HepG2 (cell line): ENCODE results near the gene UBXN1. TPM values are rescaled to one million over a fixed set of nuclear protein-coding genes. Genes with fewer than 3 reads are reported as not detected.
A peak's percentile ranks its signal among the peaks of the same experiment; 100 is the strongest.

ENCODE experiments used
- CCDC6 ChIP-seq: sonication (generic); formaldehyde crosslinking; IDR thresholded peaks from 2 replicates; pipeline ENCODE4 v1.8.1; 2022; ENCODE audit warnings: mild to moderate bottlenecking, missing genetic modification reagents, moderate library complexity
- EZH2 ChIP-seq: conservative IDR thresholded peaks from 2 replicates; pipeline ENCODE4 v1.6.1; 2012; ENCODE audit warnings: mild to moderate bottlenecking, low read depth, low read length, moderate library complexity
- FOXA1 ChIP-seq, 2 experiments: fragments of 450-650 bp in 1 of 2; sonication (generic) in 1 of 2; formaldehyde crosslinking in 1 of 2; IDR thresholded peaks; 2 replicates each; pipeline versions ENCODE4 v1.4.0 to v1.6.1; 2016 to 2020; ENCODE audit warnings: missing genetic modification reagents in 1 of 2
- IKZF4 ChIP-seq: sonication (generic); formaldehyde crosslinking; IDR thresholded peaks from 2 replicates; pipeline ENCODE4 v1.5.1; 2020; ENCODE audit warnings: borderline replicate concordance, mild to moderate bottlenecking, low read depth, missing genetic modification reagents; ENCODE audit errors: not compliant biosample characterization
- KDM5B ChIP-seq: sonication (generic); formaldehyde crosslinking; IDR thresholded peaks from 2 replicates; pipeline ENCODE4 v1.4.0; 2020; ENCODE audit warnings: missing genetic modification reagents, mild to moderate bottlenecking, borderline replicate concordance
- KLF9 ChIP-seq: IDR thresholded peaks from 2 replicates; pipeline ENCODE4 v1.6.1; 2016; ENCODE audit warnings: low read depth
- NFE2L1 ChIP-seq: sonication (generic); formaldehyde crosslinking; IDR thresholded peaks from 2 replicates; pipeline ENCODE4 v1.4.0; 2020; ENCODE audit warnings: missing genetic modification reagents, mild to moderate bottlenecking, borderline replicate concordance
- NFIC ChIP-seq: IDR thresholded peaks from 2 replicates; pipeline ENCODE4 v1.6.1; 2012; ENCODE audit warnings: mild to moderate bottlenecking, low read length, inconsistent platforms
- SNAPC2 ChIP-seq: sonication (generic); formaldehyde crosslinking; IDR thresholded peaks from 2 replicates; pipeline ENCODE4 v1.8.1; 2022; ENCODE audit warnings: mild to moderate bottlenecking, missing genetic modification reagents
- THAP8 ChIP-seq: sonication (generic); formaldehyde crosslinking; IDR thresholded peaks from 2 replicates; pipeline ENCODE4 v1.5.1; 2020; ENCODE audit warnings: missing genetic modification reagents, mild to moderate bottlenecking, borderline replicate concordance
- ZBTB37 ChIP-seq: sonication (generic); formaldehyde crosslinking; IDR thresholded peaks from 2 replicates; pipeline ENCODE4 v1.4.0; 2020; ENCODE audit warnings: mild to moderate bottlenecking, missing genetic modification reagents
- ZFAT ChIP-seq: sonication (generic); formaldehyde crosslinking; conservative IDR thresholded peaks from 2 replicates; pipeline ENCODE4 v1.8.1; 2023; ENCODE audit warnings: missing genetic modification reagents, inconsistent platforms
- ZFP1 ChIP-seq: IDR thresholded peaks from 2 replicates; pipeline ENCODE4 v1.6.1; 2016
- ZFX ChIP-seq: sonication (generic); formaldehyde crosslinking; IDR thresholded peaks from 2 replicates; pipeline ENCODE4 v1.4.0; 2020; ENCODE audit warnings: mild to moderate bottlenecking, low read depth, missing genetic modification reagents, moderate library complexity
- ZNF274 ChIP-seq: sonication (generic); formaldehyde crosslinking; IDR thresholded peaks from 2 replicates; pipeline ENCODE4 v1.5.1; 2020; ENCODE audit warnings: mild to moderate bottlenecking, missing genetic modification reagents
- ZNF3 ChIP-seq: IDR thresholded peaks from 2 replicates; pipeline ENCODE4 v1.7.0; 2017; ENCODE audit warnings: inconsistent platforms
- ZNF326 ChIP-seq: sonication (generic); formaldehyde crosslinking; IDR thresholded peaks from 2 replicates; pipeline ENCODE4 v1.4.0; 2020; ENCODE audit warnings: missing genetic modification reagents, borderline replicate concordance
- ZNF333 ChIP-seq: sonication (generic); formaldehyde crosslinking; IDR thresholded peaks from 2 replicates; pipeline ENCODE4 v1.4.0; 2020; ENCODE audit warnings: mild to moderate bottlenecking, missing genetic modification reagents, borderline replicate concordance
- ZNF350 ChIP-seq: sonication (generic); formaldehyde crosslinking; IDR thresholded peaks from 2 replicates; pipeline ENCODE4 v1.4.0; 2020; ENCODE audit warnings: mild to moderate bottlenecking, low read depth, missing genetic modification reagents, borderline replicate concordance
- ZNF451 ChIP-seq: sonication (generic); formaldehyde crosslinking; IDR thresholded peaks from 2 replicates; pipeline ENCODE4 v1.5.0; 2020; ENCODE audit warnings: mild to moderate bottlenecking, missing genetic modification reagents
- ZNF7 ChIP-seq: IDR thresholded peaks from 2 replicates; pipeline ENCODE4 v1.6.1; 2016; ENCODE audit warnings: missing biosample characterization, missing genetic modification reagents
- ZNF746 ChIP-seq: sonication (generic); formaldehyde crosslinking; IDR thresholded peaks from 2 replicates; pipeline ENCODE4 v1.8.0; 2022; ENCODE audit warnings: mild to moderate bottlenecking, missing genetic modification reagents
- ZNF816 ChIP-seq: sonication (generic); formaldehyde crosslinking; IDR thresholded peaks from 2 replicates; pipeline ENCODE4 v1.8.0; 2022; ENCODE audit warnings: missing genetic modification reagents, mild to moderate bottlenecking, borderline replicate concordance
- ZSCAN20 ChIP-seq: sonication (generic); formaldehyde crosslinking; IDR thresholded peaks from 2 replicates; pipeline ENCODE4 v1.4.0; 2020; ENCODE audit warnings: missing genetic modification reagents, mild to moderate bottlenecking, borderline replicate concordance
- polyA plus RNA-seq, 8 experiments: library from polyadenylated mRNA; depleted of rRNA in 3 of 8; stranded (reverse) in 7 of 8; unstranded in 1 of 8; fragments of >200 nt; fragmentation: Illumina TruSeq in 4 of 8; extraction: Trizol in 4 of 8; gene quantifications; 2 replicates each; pipeline versions ENCODE4 v1.2.1 to v1.2.3, GENCODE V29; 2011 to 2016; ENCODE audit warnings: low read depth in 4 of 8, missing spikeins in 1 of 8, mixed read lengths in 1 of 8; ENCODE audit not compliant: insufficient read depth in 1 of 8
- total RNA-seq, 5 experiments: library from RNA; depleted of rRNA; stranded (reverse); fragments of >200 nt; fragmentation: Illumina TruSeq; extraction: Trizol; gene quantifications; 2 replicates each; pipeline ENCODE4 v1.2.3, GENCODE V29; 2016; ENCODE audit warnings: low read depth in 1 of 5
- TF ChIP-seq, protein P1 (sequence below): sonication (generic); formaldehyde crosslinking; IDR thresholded peaks from 2 replicates; pipeline ENCODE4 v1.4.0; 2020; ENCODE audit warnings: missing genetic modification reagents, borderline replicate concordance

Gene UBXN1
- total and polyA plus RNA-seq, 2 of the 13 experiments (the other 11 are each of a cell fraction or from before 2014, with no cell fraction given): 47.5 to 52.4 TPM

- TF ChIP-seq, protein P1, sequence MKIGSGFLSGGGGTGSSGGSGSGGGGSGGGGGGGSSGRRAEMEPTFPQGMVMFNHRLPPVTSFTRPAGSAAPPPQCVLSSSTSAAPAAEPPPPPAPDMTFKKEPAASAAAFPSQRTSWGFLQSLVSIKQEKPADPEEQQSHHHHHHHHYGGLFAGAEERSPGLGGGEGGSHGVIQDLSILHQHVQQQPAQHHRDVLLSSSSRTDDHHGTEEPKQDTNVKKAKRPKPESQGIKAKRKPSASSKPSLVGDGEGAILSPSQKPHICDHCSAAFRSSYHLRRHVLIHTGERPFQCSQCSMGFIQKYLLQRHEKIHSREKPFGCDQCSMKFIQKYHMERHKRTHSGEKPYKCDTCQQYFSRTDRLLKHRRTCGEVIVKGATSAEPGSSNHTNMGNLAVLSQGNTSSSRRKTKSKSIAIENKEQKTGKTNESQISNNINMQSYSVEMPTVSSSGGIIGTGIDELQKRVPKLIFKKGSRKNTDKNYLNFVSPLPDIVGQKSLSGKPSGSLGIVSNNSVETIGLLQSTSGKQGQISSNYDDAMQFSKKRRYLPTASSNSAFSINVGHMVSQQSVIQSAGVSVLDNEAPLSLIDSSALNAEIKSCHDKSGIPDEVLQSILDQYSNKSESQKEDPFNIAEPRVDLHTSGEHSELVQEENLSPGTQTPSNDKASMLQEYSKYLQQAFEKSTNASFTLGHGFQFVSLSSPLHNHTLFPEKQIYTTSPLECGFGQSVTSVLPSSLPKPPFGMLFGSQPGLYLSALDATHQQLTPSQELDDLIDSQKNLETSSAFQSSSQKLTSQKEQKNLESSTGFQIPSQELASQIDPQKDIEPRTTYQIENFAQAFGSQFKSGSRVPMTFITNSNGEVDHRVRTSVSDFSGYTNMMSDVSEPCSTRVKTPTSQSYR (CRISPR knock-in tag): 0 out of 2 replicates have a peak, but pooled peaks have one; percentile 13
- TF ChIP-seq ZNF7 (no peak), ZNF3 (no peak), NFE2L1 (CRISPR knock-in tag) (no peak), FOXA1 (IDR thresholded peaks at IDR 0.05) (no peak), FOXA1 (CRISPR knock-in tag; IDR thresholded peaks at IDR 0.05) (no peak), KLF9 (no peak), THAP8 (CRISPR knock-in tag) (no peak), ZBTB37 (CRISPR knock-in tag) (no peak), ZNF746 (no peak; the same call in 1 of the 2 replicates), IKZF4 (no peak), ZNF451 (CRISPR knock-in tag) (no peak), KDM5B (peak; percentile 74), ZNF350 (CRISPR knock-in tag) (peak; percentile 41), ZFP1 (no peak), ZFX (CRISPR knock-in tag) (peak; percentile 96), ZFAT (CRISPR knock-in tag) (no peak), NFIC (no peak), ZNF333 (CRISPR knock-in tag) (0 out of 2 replicates have a peak, but pooled peaks have one; percentile 60), SNAPC2 (CRISPR knock-in tag) (no peak), ZNF326 (CRISPR knock-in tag) (no peak), ZNF816 (CRISPR knock-in tag) (0 out of 2 replicates have a peak, but pooled peaks have one; percentile 72), CCDC6 (CRISPR knock-in tag) (peak; percentile 85), ZNF274 (CRISPR knock-in tag) (no peak), ZSCAN20 (CRISPR knock-in tag) (no peak), EZH2 (no peak)
Observed at GRCh38 chr11:62645946-62646824, 32.7 kb downstream of the UBXN1 start, which contains the start of gene GANAB (continued).
